NCI-H146 treated with DMSO at 0.1 percent for 48 hours (cell line): ENCODE measurements around the gene ST3GAL6.

Source experiments
- DNase-seq: peaks from one replicate; lab custom pipeline; 2025; ENCODE audit not compliant: unreplicated experiment; lab: John Stamatoyannopoulos, UW

ST3GAL6 gene

GRCh38 chr3:98775459-98776139 lies 12.5 kb downstream of the ST3GAL6 start:
- no peak for DNase-seq

- no peak for DNase-seq
Observed at GRCh38 chr3:98776140-98776493, 13.0 kb downstream of the ST3GAL6 start.

- DNase-seq, result no peak
Observed at GRCh38 chr3:98777286-98777685, 14.1 kb downstream of the ST3GAL6 start.

- DNase-seq, result no peak
Observed at GRCh38 chr3:98777801-98778220, 14.7 kb downstream of the ST3GAL6 start.

- DNase-seq, result no peak
Observed at GRCh38 chr3:98778383-98778782, 15.2 kb downstream of the ST3GAL6 start.

GRCh38 chr3:98778852-98779413 lies 15.8 kb downstream of the ST3GAL6 start:
- DNase-seq, result no peak

GRCh38 chr3:98779541-98780335 lies 16.6 kb downstream of the ST3GAL6 start:
- no peak for DNase-seq

GRCh38 chr3:98780343-98780742 lies 17.2 kb downstream of the ST3GAL6 start:
- no peak for DNase-seq

- DNase-seq, result no peak
Observed at GRCh38 chr3:98782824-98783500, 19.8 kb downstream of the ST3GAL6 start.

GRCh38 chr3:98784042-98784441 lies 20.9 kb downstream of the ST3GAL6 start:
- no peak for DNase-seq

GRCh38 chr3:98784666-98785600 lies 21.8 kb downstream of the ST3GAL6 start:
- DNase-seq, result no peak

- DNase-seq, result no peak
Observed at GRCh38 chr3:98786364-98787006, 23.3 kb downstream of the ST3GAL6 start.

GRCh38 chr3:98787181-98787580 lies 24.0 kb downstream of the ST3GAL6 start:
- no peak for DNase-seq

GRCh38 chr3:98788651-98789050 lies 25.5 kb downstream of the ST3GAL6 start:
- no peak for DNase-seq

GRCh38 chr3:98791341-98792325 lies 28.5 kb downstream of the ST3GAL6 start:
- no peak for DNase-seq

- DNase-seq, result no peak
Observed at GRCh38 chr3:98793971-98794370, 30.8 kb downstream of the ST3GAL6 start.

GRCh38 chr3:98796334-98796733 lies 33.2 kb downstream of the ST3GAL6 start:
- no peak for DNase-seq

- DNase-seq, result no peak
Observed at GRCh38 chr3:98797905-98798304, 34.8 kb downstream of the ST3GAL6 start.

- DNase-seq, result no peak
Observed at GRCh38 chr3:98798820-98799219, 35.7 kb downstream of the ST3GAL6 start.
